Central memory CD8-positive, alpha-beta T cell (primary cell): ENCODE measurements around the gene LRP1B.

Source experiments
- ATAC-seq: fragments of 150-1000 bp; cut with Tn5 transposase; replicated peaks from 2 replicates; pipeline ENCODE4 v1.10.0; 2022; ENCODE audit warnings: mild to moderate bottlenecking, moderate FRiP score, moderate number of reproducible peaks; ENCODE audit not compliant: poor library complexity, severe bottlenecking; ENCODE audit errors: extremely low read depth
- DNase-seq, 2 donors: peaks; one replicate each; pipeline ENCODE4 v3.0.0; 2021; ENCODE audit warnings: low spot score in 2 of 2
- H3K27ac Mint-ChIP-seq: one replicate; pipeline ENCODE4 v1.8.0; 2022; ENCODE audit warnings: low read depth, mild to moderate bottlenecking, moderate library complexity, mixed read lengths
- H3K27me3 Mint-ChIP-seq: one replicate; pipeline ENCODE4 v1.8.0; 2022; ENCODE audit warnings: mixed read lengths
- H3K36me3 Mint-ChIP-seq: one replicate; pipeline ENCODE4 v1.8.0; 2022; ENCODE audit warnings: mild to moderate bottlenecking, moderate library complexity, mixed read lengths; ENCODE audit not compliant: insufficient read depth
- H3K4me1 Mint-ChIP-seq: one replicate; pipeline ENCODE4 v1.8.0; 2022; ENCODE audit warnings: mixed read lengths
- H3K4me3 Mint-ChIP-seq: one replicate; pipeline ENCODE4 v1.8.0; 2022; ENCODE audit warnings: mild to moderate bottlenecking, moderate library complexity, mixed read lengths
- H3K9me3 Mint-ChIP-seq: one replicate; pipeline ENCODE4 v1.8.0; 2022; ENCODE audit warnings: mixed read lengths

The LRP1B gene

GRCh38 chr2:141151611-141152286, 979.1 kb downstream of the LRP1B start:
- Mint-ChIP-seq H3K36me3 (no peaks in the 10 kb centered on the region), H3K4me1 (no peaks in the 10 kb centered on the region), H3K27ac (no peak overlapping the region), H3K4me3 (no peak overlapping the region), H3K9me3 (no peaks in the 10 kb centered on the region), H3K27me3 (no peaks in the 10 kb centered on the region)
- ATAC-seq (no peak), DNase-seq (no peak)

DNA sequence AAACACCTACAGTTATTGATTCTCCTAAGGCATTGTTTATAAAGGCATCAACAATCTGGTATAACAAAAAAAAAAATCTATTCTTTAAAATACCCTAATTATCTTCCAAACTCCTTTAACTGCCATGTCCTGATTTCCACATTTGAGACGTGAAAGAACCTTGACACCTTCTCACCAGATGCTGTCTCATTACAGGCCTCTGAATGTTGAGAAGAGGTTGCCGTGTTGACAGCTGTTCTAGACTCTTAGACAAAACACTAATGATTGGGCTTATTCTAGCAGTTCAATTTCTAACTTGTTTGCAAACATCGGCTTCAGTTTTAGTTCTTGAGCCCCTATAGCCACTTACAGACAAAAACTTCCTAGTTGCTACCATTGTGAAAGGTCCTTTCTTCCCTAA, 988.8 kb downstream of the LRP1B start:
- H3K27ac Mint-ChIP-seq, result no peak overlapping the region
- H3K9me3 Mint-ChIP-seq, result peaks cover 7% of the 10 kb centered on the region
- ATAC-seq (no peak), DNase-seq (no peak)
- H3K27me3 Mint-ChIP-seq, result no peaks in the 10 kb centered on the region
- H3K36me3 Mint-ChIP-seq, result no peaks in the 10 kb centered on the region
- H3K4me3 Mint-ChIP-seq, result no peak overlapping the region
- H3K4me1 Mint-ChIP-seq, result no peaks in the 10 kb centered on the region

DNA sequence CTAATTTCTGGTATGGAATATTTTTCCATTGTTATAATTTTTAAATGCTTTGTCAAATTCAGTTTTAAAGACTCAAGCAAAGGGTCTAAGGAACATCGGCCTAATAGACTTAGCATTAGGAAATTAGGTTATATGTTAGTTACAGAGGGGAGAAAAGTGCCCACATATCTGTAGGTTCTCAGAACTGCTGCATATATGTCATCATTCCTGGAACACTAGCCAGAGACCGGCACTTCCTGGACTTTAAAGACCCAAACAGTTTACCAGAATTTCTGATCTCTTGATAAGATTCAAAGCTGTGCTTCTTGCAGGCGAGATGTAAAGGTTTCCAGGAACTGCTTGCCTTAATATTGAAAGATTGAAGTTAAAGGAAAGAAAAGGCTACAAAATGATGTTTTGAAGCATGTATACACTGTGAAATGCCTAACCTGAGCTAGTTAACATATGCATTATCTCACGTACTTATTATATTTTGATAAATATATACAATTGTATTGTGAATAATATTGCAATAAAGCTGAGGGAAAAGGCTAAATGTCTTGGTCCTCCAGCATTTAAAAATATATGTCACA, 993.6 kb downstream of the LRP1B start:
- H3K4me3 Mint-ChIP-seq, result no peak overlapping the region
- no peak overlapping the region for H3K27ac Mint-ChIP-seq
- ATAC-seq (no peak), DNase-seq (no peak)
- H3K36me3 Mint-ChIP-seq, result no peaks in the 10 kb centered on the region
- H3K4me1 Mint-ChIP-seq, result no peaks in the 10 kb centered on the region
- H3K9me3 Mint-ChIP-seq, result peaks cover 13% of the 10 kb centered on the region
- no peaks in the 10 kb centered on the region for H3K27me3 Mint-ChIP-seq

DNA sequence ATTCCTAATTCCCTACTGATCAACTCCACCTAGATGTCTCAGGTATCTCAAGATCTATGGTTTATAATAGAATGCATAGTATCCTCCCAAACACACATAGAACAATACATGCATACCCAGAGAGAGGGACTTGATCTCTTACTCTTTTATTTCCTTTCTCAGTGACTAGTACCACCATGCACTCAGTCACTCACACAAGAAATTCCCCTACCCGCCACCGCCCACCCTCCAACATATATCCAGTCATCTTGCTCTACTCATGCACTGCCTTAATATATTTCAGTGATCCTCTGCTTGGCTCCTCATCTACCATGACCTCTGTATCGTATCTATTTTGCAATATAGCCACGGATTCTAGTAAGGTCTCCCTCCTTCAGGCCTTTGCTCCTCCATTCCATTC, 996.9 kb downstream of the LRP1B start:
- H3K27ac Mint-ChIP-seq, result no peak overlapping the region
- no peak for ATAC-seq
- no peaks in the 10 kb centered on the region for H3K36me3 Mint-ChIP-seq
- no peak for DNase-seq
- H3K4me1 Mint-ChIP-seq, result no peaks in the 10 kb centered on the region
- peaks cover 20% of the 10 kb centered on the region for H3K9me3 Mint-ChIP-seq
- H3K4me3 Mint-ChIP-seq, result no peak overlapping the region
- H3K27me3 Mint-ChIP-seq, result no peaks in the 10 kb centered on the region

DNA sequence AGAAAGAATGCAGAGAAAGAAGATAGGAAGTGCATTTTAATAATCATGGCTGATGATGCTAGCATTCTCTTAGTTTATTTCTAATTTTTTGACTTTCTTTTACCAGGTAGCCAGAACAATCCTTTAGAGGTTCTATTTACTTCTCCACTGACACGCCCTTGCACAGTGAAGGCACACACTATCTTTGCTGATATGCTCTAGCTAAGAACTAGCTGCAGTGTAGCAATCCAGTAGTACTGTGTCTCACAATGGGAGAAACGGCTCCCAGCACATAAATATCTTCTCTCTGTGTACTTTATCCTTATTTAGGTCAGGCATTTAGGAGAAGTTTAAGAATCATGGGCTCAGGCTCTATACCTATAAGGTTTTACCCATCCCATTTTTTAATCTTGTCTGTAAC, 1005.4 kb downstream of the LRP1B start:
- no peak overlapping the region for H3K4me3 Mint-ChIP-seq
- H3K27ac Mint-ChIP-seq, result no peak overlapping the region
- ATAC-seq (no peak), DNase-seq (no peak)
- no peaks in the 10 kb centered on the region for H3K4me1 Mint-ChIP-seq
- no peaks in the 10 kb centered on the region for H3K36me3 Mint-ChIP-seq
- peaks cover 27% of the 10 kb centered on the region for H3K9me3 Mint-ChIP-seq
- H3K27me3 Mint-ChIP-seq, result no peaks in the 10 kb centered on the region

GRCh38 chr2:141118836-141119235, 1012.0 kb downstream of the LRP1B start:
- Mint-ChIP-seq H3K27ac (no peak overlapping the region), H3K9me3 (no peaks in the 10 kb centered on the region), H3K36me3 (no peaks in the 10 kb centered on the region), H3K4me1 (no peaks in the 10 kb centered on the region), H3K4me3 (no peak overlapping the region), H3K27me3 (no peaks in the 10 kb centered on the region)
- ATAC-seq (no peak), DNase-seq (no peak)

GRCh38 chr2:141113301-141113700, 1017.5 kb downstream of the LRP1B start:
- H3K4me1 Mint-ChIP-seq, result no peaks in the 10 kb centered on the region
- no peaks in the 10 kb centered on the region for H3K36me3 Mint-ChIP-seq
- H3K27ac Mint-ChIP-seq, result no peak overlapping the region
- no peak overlapping the region for H3K4me3 Mint-ChIP-seq
- DNase-seq (no peak), ATAC-seq (no peak)
- no peaks in the 10 kb centered on the region for H3K27me3 Mint-ChIP-seq
- H3K9me3 Mint-ChIP-seq, result peaks cover 10% of the 10 kb centered on the region

DNA sequence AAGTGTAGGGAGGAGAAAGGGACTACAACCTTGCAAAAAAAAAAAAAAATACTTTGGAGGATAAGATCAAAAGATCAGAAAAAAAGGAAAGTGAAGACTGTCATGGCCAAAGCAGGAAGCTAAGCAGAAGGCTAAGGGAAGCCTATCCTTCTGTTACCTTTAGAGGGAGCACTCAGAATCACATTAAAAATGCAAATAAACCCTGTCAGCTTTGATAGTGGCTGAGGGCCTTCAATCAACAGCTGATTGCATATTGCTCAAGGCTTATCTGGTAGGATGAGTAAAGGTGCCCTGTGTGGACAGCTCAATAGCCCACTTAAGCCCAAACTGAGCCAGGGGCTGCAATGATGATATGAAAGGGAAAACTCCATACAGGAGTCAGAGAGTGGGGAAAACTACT, 1021.2 kb downstream of the LRP1B start:
- Mint-ChIP-seq H3K4me1 (no peaks in the 10 kb centered on the region), H3K36me3 (no peaks in the 10 kb centered on the region), H3K4me3 (no peak overlapping the region), H3K9me3 (peaks cover 10% of the 10 kb centered on the region), H3K27ac (no peak overlapping the region), H3K27me3 (no peaks in the 10 kb centered on the region)
- DNase-seq (no peak), ATAC-seq (no peak)

DNA sequence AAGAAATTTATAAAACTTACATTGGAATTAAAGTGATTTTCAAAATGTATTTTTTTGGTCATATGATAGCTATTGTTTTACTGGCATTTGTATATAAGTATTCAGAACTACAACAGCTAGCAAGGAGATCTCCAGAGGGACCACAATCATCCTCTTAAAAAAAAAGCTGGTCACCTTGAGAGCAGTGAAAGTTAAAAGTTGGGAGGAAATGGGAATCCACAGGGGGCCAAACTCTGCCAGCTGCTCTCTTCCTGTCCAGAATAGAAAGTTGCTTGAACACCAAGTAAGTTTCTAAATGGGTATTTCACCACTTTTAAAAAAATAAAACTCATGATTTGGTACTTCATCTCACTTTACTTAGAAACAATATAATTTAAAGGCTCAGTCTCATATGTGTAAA, 1025.1 kb downstream of the LRP1B start:
- H3K27me3 Mint-ChIP-seq, result no peaks in the 10 kb centered on the region
- no peak for ATAC-seq

DNA sequence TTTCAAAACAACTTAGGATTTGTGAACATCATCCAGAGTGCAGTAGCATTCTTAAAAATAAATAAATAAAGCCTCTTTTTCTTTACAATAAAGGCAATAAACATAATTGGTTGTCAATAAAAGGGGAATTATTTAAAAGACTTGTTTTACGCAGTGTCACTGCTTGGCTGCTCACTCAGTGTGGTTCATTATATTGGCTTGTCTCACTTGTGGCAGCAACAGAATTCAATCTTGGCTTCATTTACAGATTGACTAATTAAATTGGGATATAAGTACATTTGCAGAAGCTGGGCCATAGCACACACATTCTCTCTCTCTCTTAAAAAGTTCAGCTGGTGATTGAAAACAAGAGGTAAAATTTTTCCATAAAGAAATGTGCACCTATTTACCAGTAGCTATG, 1027.6 kb downstream of the LRP1B start:
- ATAC-seq, result no peak
- H3K9me3 Mint-ChIP-seq, result no peaks in the 10 kb centered on the region
- no peaks in the 10 kb centered on the region for H3K4me1 Mint-ChIP-seq
- H3K27ac Mint-ChIP-seq, result no peak overlapping the region
- no peaks in the 10 kb centered on the region for H3K27me3 Mint-ChIP-seq
- DNase-seq, result no peak
- no peak overlapping the region for H3K4me3 Mint-ChIP-seq
- H3K36me3 Mint-ChIP-seq, result no peaks in the 10 kb centered on the region

More for the DNA sequence above, 1025.1 kb downstream of the LRP1B start:
- Mint-ChIP-seq H3K36me3 (no peaks in the 10 kb centered on the region), H3K9me3 (peaks cover 10% of the 10 kb centered on the region), H3K4me3 (no peak overlapping the region), H3K27ac (no peak overlapping the region), H3K4me1 (no peaks in the 10 kb centered on the region)
- no peak for DNase-seq

DNA sequence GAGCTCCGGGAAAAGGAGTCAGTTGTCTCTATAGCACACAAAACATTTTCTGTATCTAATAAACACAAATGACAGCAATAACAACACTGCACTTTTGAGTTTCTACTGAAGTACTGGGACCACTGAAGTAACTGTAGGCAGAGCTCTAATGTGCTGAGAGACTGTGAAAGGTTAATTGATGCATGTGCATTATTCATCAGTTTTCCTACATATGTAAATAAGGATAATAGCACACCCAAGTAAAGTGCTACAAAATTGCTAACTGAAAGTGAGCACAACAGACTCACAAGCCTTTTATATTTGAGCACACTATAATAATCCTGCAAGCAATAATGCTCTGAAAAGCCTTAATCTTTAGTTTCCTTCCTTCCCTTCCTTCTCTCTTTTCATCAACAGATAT, 1051.6 kb downstream of the LRP1B start:
- DNase-seq, result no peak
- no peaks in the 10 kb centered on the region for H3K4me1 Mint-ChIP-seq
- H3K27ac Mint-ChIP-seq, result no peak overlapping the region
- no peak overlapping the region for H3K4me3 Mint-ChIP-seq
- no peak for ATAC-seq
- H3K27me3 Mint-ChIP-seq, result no peaks in the 10 kb centered on the region
- no peaks in the 10 kb centered on the region for H3K9me3 Mint-ChIP-seq
- no peaks in the 10 kb centered on the region for H3K36me3 Mint-ChIP-seq

DNA sequence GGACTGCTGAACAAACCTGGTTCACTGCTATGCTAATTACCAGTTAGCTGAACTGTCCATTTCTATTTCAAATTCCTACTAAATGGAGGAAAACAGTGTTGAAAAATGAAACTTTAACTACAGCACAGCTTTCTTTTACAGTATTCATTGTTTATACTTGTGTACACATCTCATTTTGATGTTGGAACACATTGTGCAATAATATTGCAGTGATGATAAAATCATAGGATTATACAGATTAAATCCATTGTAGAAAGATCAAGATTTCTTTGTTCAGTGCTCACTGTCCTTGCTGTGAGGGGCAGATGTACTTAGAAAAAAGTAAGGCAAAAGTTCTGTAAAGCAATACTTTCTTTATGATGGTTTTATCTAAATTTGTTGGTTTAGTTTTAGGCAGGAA, 1055.1 kb downstream of the LRP1B start:
- no peak overlapping the region for H3K4me3 Mint-ChIP-seq
- no peaks in the 10 kb centered on the region for H3K36me3 Mint-ChIP-seq
- ATAC-seq (no peak), DNase-seq (no peak)
- H3K27me3 Mint-ChIP-seq, result no peaks in the 10 kb centered on the region
- H3K9me3 Mint-ChIP-seq, result no peaks in the 10 kb centered on the region
- H3K4me1 Mint-ChIP-seq, result no peaks in the 10 kb centered on the region
- H3K27ac Mint-ChIP-seq, result no peak overlapping the region

DNA sequence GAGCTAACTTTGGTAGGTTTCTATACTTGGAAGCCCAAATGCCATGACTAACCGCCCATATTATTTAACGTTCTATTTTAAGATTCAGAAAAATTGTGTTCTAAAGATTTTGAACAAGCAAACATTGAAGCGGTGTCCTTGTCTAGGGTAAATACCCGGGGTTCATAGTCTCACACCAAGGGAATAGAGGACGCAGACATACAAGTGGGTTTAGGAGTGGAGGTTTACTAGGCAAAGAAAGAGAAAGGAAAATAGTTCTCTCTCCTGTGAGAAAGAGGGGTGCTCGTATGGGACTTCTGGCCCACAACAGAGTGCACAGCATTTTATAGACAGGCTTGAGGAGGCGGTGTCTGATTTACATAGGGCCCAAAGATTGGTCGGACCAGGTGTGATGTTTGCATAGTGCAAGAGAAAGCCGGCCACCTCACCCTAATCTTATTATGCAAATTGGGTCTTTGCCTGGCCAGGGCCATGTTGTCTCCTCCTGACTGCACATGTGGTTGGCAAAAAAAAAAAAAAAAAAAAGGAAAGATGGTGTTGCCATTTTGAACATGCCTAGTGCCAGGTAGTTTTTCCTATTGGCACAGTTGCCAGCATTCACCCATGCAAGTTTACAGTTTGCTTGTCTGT, 1062.6 kb downstream of the LRP1B start:
- no peaks in the 10 kb centered on the region for H3K27me3 Mint-ChIP-seq
- no peaks in the 10 kb centered on the region for H3K4me1 Mint-ChIP-seq
- ATAC-seq (no peak), DNase-seq (no peak)
- H3K36me3 Mint-ChIP-seq, result no peaks in the 10 kb centered on the region
- peaks cover 7% of the 10 kb centered on the region for H3K9me3 Mint-ChIP-seq
- no peak overlapping the region for H3K27ac Mint-ChIP-seq
- H3K4me3 Mint-ChIP-seq, result no peak overlapping the region
